Activated CD4-positive, alpha-beta T cell treated with anti-CD3 and anti-CD28 coated beads, Interleukin-2, Interleukin-4, amounts not matched to agents 100 ng/mL and 50 ng/mL, durations not matched to agents 16 hours and 8 hours (primary cell): Measurements from ENCODE around the gene PRR3.
A peak's percentile ranks its signal among the peaks of the same experiment; 100 is the strongest.
"Not testable (repeated sequence)": the region's sequence is repeated elsewhere in the genome, so short reads cannot be mapped to it uniquely, and the experiment has no call there.

ENCODE experiments used
- DNase-seq: peaks from one replicate; pipeline ENCODE4 v3.0.0-alpha.2; 2020; ENCODE audit warnings: low spot score

The PRR3 gene, protein sequence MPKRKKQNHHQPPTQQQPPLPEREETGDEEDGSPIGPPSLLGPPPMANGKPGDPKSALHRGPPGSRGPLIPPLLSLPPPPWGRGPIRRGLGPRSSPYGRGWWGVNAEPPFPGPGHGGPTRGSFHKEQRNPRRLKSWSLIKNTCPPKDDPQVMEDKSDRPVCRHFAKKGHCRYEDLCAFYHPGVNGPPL

DNA sequence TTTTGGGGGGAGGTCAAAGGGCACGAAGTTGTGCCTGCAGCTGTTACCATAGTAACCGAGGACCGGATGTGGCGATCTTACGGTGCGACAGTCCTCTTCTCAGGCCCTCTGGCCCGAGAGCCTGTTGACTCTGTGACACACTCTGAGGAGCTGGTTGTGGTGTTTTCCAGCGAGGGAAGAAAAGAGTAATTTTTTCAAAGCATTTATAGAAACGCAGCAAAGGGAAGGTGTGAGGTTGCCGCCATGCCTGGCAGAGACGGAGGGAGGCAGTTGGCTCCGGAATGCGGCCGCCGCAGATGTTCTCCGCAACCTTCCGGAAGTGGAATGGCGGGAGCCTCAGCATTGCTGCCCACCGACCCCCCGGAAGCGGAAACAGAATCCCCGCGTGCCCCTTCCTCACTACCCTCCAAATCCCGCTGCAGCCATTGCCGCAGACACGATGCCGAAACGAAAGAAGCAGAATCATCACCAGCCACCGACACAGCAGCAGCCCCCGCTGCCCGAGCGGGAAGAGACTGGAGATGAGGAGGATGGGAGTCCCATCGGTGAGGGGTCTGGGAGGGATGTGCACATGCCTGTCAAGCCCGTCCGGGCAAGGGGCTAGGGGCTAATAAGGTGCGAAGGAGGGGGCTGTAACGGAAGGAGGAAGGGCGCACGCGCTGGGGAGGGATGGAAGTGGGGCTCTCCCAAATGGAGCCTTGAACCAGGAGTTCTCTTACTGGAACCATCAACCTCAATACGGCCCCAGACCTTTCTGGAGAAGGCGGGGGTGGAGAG is at the start of gene PRR3:
Gene PRR3, plus strand, starts transcription at position 390 of the 777 bp plus-strand sequence. Its CDS starts 50 bp downstream, at position 440.
- DNase-seq = peak; percentile 93

DNA sequence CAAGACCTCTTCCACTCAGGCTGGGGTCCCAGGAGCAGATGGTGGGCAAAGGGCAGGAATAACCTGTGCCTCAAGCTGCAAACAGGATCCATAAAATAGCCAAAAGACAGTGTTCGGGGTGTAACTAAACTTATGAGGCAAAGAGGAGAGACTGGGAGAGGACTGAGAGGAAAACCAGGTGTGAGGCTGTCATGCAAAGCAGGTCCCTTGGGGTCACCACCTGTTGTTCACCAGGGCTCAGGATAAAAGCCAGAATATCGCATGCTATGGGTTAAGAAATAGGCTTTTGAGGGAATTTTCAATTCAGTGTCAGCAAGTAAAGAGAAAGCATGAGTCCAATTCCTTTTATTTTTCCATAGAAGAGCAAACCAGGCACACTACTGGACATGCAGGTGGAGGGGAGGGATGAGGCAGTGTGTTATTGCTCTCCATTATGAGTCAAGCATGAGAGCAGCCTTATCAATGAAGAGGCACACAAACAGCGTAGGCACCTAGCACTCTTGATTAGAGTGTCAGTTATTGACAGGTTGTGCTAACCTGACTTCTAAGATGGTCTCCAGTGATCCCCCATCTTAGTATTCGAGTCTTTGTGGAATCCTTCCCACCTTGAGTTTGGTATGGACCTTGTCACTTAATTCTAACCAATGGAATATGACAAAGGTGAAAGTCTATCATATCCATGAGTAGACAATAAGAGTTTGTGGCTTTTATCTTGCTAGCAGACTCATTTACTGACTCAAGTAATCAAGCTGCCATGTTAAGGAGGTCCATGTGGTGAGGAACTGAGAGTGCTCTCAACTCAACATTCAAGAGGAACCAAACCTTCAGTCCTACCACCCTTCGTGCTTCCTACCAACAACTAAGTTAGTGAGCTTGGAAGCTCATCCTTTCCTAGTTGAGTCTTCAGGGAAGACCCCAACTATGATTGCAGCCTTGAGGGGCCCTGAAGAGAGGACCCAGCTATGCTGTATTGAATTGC is 49.0 kb upstream of the PRR3 start:
- no peak for DNase-seq

DNA sequence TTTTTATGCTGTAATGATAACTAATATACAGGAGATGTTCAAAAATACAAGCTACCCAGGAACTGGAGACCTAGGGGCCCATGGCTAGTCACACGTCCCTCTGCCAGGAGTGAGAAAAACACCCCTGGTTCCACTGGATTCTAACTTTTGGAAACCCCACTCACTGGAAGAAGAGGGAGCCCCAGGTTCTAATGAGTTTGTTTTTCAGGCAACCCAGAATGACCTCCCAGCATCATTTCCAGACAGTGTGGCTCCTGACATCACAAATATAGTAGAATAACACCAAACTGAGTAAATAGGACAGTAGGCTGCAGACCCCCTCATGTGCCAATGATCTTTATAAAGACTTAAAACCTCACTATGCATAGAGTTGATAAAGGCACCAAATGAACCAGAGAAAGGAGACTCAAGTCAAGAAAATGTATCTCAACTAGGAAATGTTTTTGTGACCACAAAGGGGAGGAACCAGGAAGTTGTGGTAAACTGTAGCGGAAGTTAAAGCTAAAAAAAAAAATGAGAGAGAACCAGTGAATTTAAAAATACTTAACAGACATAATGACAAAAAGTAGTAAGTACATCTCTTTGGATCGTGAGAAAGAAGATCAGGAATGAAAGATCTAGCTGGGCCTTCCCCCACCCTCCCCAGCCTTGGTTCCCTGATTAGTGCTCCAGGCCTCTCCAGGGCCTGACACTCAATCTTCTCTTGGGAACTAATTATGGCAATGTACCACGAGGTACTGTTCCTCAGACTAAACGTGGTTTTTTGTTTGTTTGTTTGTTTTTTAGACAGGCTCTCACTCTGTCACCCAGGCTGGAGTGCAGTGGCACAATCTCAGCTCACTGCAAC is 48.0 kb upstream of the PRR3 start:
- DNase-seq = peak; percentile 81

DNA sequence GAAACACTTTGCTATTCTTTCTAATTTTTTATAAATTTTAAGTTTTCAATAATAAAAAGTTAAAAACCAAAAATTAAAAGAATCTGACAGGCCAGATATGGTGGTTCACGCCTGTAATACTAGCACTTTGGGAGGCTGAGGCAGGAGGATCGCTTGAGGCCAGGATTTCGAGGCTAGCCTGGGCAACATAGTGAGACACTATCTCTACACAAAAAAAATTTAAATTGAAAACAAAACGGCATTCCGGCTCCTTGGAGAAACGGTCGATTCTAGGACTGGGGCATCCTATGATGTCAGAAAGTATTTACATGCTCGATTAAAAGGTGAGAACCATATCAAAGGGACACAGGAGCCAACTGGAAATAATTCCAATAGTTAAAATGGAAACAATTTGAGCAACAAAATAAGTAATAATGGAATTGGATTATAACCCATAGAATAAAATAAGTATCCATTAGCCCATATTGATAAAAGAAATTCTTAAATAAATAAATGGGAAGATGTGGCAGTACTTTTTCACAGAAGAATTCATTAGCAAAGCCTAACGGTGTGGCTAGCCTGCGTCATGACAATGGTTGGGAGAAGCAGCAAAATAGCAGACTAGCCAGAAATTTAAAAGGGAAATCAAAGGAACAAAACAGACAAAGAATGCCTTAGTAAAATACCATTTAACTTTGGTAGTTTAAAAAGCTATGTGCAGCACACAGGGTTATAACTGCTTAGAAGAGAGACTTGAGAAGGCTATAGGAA is 46.5 kb upstream of the PRR3 start:
- DNase-seq = no peak

DNA sequence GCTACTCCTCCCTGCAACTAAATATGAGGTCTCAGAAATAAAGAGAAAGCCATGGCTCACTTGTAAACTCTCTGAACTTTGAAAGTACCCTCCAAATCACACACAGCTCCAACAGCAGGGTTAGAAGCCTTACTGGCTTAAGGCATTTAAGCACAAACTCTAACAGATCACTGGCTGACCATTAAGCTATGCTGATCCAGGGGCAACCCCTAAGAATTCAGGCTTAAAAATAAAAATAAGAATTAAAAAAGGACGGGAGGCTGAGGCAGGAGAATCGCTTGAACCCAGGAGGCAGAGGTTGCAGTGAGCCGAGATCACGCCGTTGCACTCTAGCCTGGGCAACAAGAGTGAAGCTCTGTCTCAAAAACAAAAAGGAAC is 45.9 kb upstream of the PRR3 start:
- DNase-seq = no peak

DNA sequence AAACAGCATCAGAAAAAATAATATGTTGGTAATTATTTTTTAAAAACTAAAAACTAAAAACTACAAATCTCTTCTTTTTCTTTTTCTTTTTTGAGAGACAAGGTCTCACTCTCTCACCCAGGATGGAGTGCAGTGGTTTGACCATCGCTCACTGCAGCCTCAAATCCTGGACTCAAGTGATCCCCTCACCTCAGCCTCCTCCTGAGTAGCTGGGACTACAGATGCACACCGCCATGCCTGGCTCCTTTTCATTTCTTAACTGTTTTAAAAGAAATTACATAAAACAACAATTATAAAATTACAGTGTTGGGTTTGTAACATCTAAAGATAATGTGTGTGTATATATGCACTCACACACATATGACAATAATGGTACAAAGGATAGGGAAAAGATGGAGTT is 43.6 kb upstream of the PRR3 start:
- no peak for DNase-seq

DNA sequence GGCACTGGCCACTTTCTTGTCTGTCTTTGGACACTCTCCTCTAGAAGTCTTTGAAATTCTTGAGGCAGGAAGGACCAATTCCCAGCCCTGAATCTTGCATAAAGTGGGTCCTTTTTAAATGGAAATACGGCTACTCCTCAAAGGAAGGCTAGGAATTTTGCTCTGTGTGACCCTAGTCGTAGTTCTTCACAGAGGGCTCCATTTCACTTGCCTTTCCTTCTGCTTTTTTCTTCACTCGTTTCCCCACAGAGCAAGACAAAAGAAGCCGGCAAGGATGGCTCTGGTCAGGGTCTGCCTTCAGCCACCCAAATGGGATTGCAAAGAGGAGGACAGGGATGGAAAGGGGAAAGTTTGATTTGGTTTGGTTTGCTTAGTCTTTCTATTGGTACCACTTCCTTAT is 42.0 kb upstream of the PRR3 start:
- no peak for DNase-seq

DNA sequence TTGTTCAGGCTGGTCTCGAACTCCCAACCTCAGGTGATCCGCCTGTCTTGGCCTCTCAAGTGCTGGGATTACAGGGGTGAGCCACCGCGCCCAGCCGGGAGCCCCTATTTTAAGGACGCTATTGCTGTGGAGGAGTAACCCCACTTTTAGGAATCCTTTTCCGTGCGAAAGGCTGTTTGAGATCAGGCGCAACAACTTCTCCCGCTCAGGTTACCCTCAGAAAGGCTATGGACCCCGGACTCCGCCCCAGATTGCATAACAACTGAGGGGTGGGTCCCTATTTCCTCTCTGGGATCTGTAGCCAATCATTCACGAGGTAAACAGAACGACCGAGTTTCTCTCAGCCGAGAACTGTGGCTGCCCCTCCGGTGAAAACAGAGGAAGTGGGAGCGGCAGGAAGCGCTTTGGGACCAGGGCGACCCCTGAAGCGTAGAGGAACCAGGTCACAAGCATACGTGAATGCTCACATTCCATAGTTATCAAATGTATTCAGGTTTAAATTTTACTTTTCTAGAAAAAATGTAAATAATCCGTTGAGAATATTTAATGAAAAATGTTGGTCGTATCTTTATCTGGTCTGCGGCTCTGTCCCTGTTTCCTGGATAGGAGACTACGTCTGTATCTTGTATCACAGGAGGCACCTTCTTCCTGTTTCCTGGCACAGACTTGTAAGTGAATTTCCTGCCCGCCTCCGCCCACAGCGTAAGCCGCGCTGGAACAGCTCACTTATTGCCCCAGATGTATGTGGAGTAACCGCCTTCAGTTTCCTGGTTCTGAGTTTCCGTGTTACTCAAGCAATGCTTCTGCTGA is 40.9 kb upstream of the PRR3 start:
- peak; percentile 96 for DNase-seq

DNA sequence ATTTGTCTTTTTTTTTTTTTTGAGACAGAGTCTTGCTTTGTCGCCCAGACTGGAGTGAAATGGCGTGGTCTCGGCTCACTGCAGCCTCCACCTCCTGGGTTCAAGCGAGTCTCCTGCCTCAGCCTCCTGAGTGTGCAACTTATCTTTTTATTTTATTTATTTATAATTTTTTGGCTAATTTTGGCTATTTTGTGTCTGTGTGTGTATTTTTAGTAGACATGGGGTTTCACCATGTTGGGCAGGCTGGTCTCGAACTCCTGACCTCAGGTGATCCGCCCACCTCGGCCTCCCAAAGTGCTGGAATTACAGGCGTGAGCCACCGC is 40.4 kb upstream of the PRR3 start:
- DNase-seq = not testable (repeated sequence)

DNA sequence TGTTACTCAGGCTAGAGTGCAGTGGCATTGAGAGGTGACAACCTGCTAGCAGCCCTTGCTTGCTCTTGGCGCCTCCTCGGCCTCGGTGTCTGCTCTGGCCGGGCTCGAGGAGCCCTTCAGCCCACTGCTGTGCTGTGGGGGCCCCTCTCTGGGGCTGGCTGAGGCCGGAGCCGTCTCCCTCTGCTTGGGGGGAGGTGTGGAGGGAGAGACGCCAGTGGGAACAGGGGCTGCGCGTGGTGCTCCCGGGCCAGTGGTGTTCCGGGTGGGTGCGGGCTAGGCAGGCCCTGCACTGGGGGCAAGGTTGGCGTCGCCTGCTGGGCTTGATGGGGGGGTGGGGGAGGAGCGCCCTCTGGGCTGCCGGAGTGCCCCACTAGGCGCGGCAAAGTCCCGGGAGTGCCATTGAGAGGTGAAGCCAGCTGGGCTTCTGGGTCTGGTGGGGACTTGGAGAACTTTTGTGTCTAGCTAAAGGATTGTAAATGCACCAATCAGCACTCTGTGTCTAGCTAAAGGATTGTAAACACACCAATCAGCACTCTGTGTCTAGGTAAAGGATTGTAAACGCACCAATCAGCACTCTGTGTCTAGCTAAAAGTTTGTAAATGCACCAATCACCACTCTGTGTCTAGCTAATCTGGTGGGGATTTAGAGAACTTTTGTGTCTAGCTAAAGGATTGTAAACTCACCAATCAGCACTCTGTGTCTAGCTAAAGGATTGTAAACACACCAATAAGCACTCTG is 39.2 kb upstream of the PRR3 start:
- DNase-seq = not testable (repeated sequence)

DNA sequence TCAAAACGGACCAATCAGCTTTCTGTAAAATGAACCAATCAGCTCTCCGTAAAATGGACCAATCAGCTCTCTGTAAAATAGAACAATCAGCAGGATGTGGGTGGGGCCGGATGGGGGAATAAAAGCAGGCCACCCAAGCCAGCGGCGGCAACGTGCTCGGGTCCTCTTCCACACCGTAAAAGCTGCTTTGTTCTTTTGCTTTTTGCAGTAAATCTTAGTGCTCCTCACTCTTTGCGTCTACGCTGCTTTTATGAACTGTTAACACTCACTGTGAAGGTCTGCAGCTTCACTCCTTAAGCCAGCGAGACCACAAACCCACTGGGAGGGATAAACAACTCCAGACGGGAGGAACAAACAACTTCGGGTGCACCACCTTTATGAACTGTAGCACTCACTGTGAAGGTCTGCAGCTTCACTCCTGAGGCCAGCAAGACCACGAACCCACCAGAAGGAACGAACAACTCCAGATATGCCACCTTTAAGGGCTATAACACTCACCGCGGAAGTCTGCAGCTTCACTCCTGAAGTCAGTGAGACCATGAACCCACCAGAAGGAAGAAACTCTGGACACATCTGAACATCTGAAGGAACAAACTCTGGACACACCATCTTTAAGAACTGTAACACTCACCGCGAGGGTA is 38.5 kb upstream of the PRR3 start:
- not testable (repeated sequence) for DNase-seq

DNA sequence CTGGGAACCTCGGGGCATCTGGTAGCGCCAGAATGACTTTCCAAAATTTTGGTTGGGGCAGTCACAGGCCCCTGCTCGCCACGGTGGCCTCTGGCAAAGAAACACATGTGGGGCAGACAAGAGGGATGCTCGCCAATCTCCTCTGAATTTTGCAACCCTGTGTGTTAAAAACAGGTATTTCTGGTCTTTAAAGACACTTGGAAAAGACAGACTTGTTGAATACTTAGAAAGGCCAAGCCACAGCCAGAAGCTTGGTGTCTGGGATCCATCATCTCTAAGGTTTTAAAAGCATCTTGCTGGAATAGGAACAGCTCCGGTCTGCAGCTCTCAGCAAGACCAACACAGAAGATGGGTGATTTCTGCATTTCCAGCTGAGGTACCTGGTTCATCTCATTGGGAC is 36.6 kb upstream of the PRR3 start:
- DNase-seq = no peak

DNA sequence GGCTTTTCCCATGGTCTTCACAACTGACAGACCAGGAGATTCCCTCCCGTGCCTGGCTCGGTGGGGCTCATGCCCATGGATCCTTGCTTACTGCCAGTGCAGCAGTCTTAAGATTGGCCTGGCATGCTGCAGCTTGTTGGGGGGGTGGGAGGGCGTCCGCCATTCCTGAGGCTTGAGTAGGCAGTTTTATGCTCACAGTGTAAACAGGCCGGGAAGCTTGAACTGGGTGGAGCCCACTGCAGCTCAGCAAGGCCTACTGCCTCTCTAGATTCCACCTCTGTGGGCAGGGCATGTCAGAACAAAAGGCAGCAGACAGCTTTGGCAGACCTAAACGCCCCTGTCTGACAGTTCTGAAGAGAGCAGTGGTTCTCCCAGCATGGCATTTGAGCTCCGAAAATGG is 36.0 kb upstream of the PRR3 start:
- DNase-seq = not testable (repeated sequence)

DNA sequence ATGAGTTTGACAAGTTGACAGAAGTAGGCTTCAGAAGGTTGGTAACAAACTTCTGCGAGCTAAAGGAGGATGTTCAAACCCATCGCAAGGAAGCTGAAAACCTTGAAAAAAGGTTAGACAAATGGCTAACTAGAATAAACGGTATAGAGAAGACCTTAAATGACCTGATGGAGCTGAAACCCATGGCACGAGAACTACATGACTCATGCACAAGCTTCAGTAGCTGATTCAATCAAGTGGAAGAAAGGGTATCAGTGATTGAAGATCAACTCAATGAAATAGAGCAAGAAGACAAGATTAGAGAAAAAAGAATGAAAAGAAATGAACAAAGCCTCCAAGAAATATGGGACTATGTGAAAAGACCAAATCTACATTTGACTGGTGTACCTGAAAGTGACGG is 35.1 kb upstream of the PRR3 start:
- not testable (repeated sequence) for DNase-seq

DNA sequence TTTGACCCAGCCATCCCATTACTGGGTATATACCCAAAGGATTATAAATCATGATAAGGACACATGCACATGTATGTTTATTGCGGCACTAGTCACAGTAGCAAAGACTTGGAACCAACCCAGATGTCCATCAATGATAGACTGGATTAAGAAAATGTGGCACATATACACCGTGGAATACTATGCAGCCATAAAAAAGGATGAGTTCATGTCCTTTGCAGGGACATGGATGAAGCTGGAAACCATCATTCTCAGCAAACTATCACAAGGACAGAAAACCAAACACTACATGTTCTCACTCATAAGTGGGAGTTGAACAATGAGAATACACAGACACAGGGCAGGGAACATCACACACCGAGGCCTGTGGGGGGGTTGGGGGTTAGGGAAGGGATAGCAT is 30.7 kb upstream of the PRR3 start:
- DNase-seq = not testable (repeated sequence)

DNA sequence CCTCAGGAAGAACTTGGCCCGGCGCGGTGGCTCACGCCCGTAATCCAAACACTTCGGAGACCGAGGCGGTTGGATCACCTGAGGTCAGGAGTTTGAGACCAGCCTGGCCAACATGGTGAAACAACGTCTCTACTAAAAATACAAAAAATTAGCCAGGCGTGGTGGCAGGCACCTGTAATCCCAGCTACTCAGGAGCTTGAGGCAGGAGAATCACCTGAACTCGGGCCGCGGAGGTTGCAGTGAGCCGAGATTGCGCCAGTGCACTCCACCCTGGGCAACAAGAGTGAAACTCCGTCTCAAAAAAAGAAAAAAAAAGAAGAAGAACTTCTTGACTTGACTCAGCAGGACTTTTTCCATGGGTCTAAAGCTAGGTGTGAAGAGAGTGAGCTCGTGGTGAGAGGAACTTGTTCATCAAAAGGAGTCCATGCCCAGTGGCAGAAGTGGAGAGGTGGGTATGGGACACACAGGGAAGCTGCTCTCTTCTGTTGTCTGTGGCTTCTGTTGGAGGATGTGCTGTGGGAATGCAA is 27.7 kb upstream of the PRR3 start:
- DNase-seq = peak; percentile 82

DNA sequence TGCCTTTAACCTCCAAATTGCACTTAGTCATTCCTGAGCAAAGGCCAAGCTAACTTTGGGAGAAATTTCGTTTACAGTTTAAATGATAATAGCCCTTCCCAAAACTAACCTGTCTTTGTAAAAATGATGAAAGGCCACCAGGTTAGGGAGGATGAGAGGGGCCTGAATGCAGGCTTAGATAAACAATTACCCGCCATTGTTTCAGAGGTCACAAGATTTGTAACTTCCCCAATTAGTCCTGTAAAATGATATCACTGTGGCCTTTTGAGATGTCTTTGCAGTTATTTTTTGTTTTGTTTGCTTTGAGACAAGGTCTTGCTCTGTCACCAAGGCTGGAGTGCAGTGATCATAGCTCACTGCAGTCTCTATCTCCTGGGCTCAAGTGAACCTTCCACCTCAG is 27.1 kb upstream of the PRR3 start:
- no peak for DNase-seq

DNA sequence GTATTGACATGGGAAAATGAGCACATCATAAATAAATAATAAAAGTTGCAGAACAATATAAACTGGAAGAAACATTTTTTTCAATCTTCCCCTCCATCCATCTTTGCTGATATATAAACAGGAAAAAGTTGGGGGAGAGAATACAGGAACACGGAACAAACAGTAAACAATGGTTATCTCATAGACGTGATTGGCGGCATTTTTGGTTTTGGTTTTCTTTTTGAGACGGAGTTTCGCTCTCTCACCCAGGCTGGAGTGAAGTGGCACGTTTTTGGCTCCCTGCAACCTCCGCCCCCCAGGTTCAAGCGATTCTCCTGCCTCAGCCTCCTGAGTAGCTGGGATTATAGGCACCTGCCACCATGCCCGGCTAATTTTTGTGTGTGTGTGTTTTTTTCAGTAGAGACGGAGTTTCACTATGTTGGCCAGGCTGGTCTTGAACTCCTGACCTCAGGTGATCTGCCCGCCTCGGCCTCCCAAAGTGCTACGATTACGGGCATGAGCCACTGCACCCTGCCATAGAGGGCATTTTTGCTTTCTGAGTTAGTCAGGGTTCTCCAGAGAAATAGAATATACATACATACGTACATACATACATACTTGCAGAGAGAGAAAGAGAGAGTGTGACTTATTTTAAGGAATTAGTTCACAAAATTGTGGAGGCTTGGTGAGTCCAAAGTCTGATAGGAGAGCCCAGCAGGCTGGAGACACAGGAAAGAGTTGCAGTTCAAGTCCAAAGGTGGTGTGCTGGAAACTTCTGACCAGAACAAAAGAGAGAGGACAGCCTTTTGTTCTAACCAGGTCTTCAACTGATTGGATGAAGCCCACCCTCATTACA is 23.4 kb upstream of the PRR3 start:
- DNase-seq = no peak
